Measurements from ENCODE around the gene CTSA.

DNA sequence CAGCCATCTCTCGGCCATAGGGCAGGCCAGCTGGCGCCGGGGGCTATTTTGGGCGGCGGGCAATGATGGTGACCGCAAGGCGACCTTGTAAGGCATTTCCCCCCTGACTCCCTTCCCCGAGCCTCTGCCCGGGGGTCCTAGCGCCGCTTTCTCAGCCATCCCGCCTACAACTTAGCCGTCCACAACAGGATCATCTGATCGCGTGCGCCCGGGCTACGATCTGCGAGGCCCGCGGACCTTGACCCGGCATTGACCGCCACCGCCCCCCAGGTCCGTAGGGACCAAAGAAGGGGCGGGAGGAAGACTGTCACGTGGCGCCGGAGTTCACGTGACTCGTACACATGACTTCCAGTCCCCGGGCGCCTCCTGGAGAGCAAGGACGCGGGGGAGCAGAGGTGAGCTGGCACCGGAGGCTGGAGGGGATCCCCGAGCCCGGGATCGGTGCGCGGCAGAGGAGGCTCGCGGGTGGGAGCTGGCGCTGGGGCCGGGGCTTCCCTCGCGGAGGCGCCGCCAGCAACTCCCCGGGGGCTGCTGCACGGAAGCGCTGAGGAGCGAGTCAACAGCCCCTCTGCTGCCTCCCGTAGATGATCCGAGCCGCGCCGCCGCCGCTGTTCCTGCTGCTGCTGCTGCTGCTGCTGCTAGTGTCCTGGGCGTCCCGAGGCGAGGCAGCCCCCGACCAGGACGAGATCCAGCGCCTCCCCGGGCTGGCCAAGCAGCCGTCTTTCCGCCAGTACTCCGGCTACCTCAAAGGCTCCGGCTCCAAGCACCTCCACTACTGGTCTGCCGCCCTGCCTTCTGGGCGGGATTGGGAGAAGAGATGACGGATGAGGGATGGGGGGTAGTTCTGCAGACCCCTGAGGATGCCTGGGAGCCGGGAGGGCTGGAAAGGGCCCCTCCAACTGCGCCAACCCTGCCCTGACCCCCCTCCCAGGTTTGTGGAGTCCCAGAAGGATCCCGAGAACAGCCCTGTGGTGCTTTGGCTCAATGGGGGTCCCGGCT, at the start of gene CTSA, which contains the start of gene NEURL2:
- TF ChIP-seq, protein P1, sequence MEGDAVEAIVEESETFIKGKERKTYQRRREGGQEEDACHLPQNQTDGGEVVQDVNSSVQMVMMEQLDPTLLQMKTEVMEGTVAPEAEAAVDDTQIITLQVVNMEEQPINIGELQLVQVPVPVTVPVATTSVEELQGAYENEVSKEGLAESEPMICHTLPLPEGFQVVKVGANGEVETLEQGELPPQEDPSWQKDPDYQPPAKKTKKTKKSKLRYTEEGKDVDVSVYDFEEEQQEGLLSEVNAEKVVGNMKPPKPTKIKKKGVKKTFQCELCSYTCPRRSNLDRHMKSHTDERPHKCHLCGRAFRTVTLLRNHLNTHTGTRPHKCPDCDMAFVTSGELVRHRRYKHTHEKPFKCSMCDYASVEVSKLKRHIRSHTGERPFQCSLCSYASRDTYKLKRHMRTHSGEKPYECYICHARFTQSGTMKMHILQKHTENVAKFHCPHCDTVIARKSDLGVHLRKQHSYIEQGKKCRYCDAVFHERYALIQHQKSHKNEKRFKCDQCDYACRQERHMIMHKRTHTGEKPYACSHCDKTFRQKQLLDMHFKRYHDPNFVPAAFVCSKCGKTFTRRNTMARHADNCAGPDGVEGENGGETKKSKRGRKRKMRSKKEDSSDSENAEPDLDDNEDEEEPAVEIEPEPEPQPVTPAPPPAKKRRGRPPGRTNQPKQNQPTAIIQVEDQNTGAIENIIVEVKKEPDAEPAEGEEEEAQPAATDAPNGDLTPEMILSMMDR (IDR thresholded peaks at IDR 0.05): peak in 1 of 3 experiments; percentile 8
- no peak for TF ChIP-seq POLR2A (IDR thresholded peaks at IDR 0.05)

All from testis (tissue), 2 donors.